Head of caudate nucleus (tissue), 42 donors: ENCODE results near the gene TARBP2.
A peak's percentile ranks its signal among the peaks of the same experiment; 100 is the strongest.

Experiments
- DNase-seq, 42 donors: peaks; one replicate each; pipeline versions ENCODE4 v3.0.0 to v3.0.0-alpha.2; 2020 to 2021; ENCODE audit warnings: mixed read lengths in 7 of 42
- intact Hi-C: fragments of 100-400 bp; cut with DNase I; formaldehyde crosslinking; loops from one replicate; pipeline ENCODE4 v1.15.0; 2022

TARBP2 gene

DNA sequence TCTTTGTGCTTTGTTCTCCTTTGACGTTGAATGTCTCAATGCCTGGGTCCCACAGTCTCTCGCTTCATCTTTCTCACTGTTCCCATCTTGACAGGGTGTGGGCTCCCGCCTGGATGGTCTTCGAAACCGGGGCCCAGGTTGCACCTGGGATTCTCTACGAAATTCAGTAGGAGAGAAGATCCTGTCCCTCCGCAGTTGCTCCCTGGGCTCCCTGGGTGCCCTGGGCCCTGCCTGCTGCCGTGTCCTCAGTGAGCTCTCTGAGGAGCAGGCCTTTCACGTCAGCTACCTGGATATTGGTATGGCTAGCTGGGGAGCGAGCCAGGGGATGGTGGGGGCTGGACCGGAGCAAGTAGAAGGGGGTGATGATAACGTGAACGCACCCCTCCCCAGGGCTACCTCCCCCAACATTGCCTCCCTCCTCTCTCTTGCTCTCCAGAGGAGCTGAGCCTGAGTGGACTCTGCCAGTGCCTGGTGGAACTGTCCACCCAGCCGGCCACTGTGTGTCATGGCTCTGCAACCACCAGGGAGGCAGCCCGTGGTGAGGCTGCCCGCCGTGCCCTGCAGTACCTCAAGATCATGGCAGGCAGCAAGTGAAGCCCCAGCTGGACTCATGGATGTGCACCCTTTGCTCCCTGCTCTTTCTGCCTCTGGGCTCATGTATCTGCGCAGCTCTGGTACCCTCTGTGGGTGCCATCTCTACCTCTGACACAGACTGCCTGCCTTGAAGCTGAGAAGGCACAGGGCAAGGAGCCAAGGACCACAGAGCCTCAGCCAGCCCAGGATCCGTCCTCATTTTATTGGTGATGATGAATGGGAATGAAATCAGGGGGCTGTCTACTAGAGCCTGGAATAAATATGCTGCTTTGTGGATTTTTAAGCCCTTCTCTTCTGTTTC lies 4.7 kb downstream of the TARBP2 start:
- DNase-seq = no peak
- intact Hi-C loops = loop anchor here (10.0 kb wide), 1 partner anchor 151 kb away; no protein-coding TSS in a partner anchor

DNA sequence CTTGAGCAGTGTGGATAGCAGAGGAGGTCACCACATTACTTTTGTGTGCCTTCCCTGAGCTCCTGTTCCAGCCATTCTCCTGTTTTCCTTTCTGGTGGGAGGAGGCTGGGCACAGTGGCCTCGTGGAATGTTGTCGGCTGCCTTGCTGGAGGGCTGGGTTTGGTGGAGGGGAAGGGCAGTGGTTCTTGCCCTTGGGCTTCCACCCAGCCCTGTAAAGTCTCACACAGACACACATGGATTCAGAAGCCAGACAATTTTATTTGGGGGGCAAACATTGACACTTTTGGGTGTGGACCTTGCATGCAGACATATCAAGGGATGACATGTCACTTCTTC lies 5.3 kb downstream of the TARBP2 start:
- intact Hi-C loops = loop anchor here (10.0 kb wide), 1 partner anchor 152 kb away; no protein-coding TSS in a partner anchor
- DNase-seq = no peak

DNA sequence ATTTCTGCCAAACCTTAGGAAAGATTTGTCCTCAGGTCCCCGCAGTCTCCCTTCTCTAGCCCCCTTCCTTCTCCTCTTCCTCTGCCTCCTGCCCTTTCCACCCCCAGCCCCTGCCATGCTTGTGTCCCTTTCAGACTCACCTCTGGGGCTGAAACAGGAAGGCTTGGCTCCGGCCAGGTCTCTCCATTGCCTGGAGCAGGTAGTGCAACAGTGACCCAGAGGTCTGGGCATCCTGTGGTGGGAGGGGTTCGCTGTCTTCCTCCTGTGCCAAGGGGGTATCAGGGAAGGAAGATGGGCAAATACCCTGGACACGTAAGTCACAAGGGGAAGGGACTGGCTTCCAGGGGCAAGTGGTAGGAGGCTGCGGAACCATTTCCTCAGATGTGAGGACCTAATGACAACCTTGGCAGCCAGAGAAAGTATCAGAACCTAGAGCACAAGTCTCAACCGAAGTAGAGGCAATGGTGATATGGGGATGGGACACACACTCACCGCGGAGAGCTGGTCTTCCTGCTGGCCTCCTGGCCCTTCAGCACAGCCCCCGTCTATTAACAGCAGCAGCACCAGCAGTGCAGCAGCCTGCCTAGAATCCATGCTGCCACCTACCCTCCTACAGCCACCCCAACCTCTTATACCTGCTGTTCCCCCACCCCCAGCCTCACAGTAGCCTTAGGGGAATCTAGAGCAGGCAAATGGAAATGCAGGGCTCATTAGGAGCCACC lies 6.0 kb downstream of the TARBP2 start, which contains the start of gene NPFF:
TSS of gene NPFF (minus strand) at position 604 of the 722 bp plus-strand sequence. CDS start at position 594, 10 bp downstream.
- no peak for DNase-seq
- intact Hi-C loops = loop anchor here (10.0 kb wide), 1 partner anchor 152 kb away; no protein-coding TSS in a partner anchor

DNA sequence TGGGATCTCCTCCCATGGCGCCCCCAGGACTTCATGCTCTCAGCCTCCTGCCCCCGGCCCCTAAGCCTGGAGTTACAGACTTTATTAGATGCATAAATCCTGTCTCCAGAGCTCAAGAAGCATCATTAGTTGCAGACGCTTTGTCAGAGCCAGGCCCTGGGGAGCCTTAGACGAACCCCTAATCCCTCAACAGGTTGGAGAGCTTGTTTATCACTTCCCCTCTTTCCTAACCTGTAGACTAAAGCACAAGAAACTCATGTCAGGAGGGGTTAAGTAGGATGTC lies 6.5 kb downstream of the TARBP2 start:
- intact Hi-C loops = loop anchor here (10.0 kb wide), 1 partner anchor 153 kb away; no protein-coding TSS in a partner anchor
- no peak for DNase-seq

DNA sequence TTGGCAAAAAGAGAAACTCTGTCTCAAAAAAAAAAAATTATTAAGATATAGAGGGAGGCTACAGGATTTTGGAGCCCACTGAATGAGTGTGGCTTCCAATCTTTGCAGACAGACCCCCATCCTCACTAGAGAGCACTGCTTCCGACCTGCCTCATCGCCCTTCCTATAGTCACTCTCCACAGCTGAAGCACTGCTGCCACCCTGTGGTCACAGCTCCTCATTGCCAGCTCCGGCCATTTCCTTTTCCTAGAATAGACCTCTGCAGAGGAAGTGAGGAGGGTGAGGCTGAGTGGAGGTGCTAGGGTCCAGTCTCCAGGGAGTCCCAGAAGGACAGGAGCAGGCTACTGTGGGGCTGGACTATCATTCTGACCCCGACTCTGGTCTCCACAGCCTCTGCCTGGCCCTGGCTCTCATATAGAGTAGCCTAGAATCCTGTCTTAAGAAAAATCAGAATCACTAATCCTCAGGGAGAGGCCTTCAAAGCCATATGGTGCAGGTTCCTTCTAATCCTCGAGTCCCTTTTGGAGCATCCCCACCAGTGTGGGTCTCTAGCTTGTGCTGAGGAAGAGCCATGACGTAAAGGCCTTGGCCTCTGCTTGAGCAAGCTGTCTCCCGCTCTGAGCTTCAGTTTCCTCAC lies 7.6 kb downstream of the TARBP2 start:
- DNase-seq = peak; percentile 74 to 95 (median 88)
- intact Hi-C loops = loop anchor here (10.0 kb wide), 1 partner anchor 154 kb away; no protein-coding TSS in a partner anchor

DNA sequence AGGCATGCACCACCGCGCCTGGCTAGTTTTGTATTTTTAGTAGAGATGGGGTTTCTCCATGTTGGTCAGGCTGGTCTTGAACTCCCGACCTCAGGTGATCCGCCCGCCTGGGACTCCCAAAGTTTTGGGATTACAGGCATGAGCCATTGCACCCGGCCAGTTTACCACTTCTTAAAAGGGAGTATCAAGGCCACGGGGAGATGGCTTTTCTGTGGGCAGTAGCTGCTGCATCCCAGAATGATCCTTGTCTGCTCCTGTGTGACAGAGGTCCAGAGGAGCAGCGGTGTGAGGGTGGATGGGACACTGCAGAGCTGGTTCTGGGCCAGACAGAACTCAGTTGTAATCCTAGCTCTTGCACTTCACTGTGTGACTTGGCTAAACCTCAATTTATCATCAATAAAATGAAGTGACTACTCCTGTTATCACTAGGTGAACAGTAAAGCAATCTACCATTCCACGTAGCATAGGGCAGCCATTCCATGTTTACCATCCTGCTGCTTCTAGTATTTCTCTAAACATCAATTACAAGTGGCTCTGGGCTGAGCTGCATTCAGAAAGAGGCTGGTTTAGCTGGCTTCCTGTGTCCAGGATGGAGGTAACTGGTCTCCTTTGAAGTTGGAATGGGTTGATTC lies 9.2 kb downstream of the TARBP2 start:
- DNase-seq = no peak
- intact Hi-C loops = no loop called here

DNA sequence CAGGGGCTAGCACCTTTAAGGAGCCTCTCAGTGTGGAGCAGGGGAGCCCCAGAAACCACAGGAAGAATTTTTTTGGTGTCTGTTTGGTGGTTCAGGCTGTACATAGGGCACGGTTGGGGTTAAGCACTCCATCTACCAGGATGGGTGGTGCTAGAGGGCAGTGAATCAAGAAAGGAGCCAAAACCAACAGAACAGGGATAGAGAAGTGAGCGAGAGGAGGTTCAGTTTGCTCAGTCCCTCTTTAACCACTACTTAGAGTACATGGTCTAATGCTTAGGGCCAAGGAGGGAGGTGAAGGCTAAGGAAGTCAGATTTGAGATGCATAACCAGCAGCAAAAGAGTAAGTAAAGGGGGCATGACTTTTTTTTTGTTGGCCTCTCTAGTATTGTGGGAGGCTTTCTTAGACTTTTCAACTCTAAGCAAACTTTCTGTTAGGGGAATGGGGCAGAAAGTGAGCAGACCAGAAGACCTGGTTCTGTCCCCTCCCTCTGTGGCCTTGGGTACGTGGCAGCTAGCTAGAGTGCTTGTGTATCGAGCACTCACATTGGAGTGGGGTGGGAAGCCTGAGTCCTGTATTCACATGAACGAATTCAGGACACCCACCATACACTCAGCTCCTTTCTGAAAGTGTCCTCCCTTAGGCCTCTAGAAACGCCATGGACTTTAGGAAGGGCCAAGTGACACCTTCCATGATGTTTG lies 12.8 kb downstream of the TARBP2 start:
- no peak for DNase-seq
- intact Hi-C loops = no loop called here

DNA sequence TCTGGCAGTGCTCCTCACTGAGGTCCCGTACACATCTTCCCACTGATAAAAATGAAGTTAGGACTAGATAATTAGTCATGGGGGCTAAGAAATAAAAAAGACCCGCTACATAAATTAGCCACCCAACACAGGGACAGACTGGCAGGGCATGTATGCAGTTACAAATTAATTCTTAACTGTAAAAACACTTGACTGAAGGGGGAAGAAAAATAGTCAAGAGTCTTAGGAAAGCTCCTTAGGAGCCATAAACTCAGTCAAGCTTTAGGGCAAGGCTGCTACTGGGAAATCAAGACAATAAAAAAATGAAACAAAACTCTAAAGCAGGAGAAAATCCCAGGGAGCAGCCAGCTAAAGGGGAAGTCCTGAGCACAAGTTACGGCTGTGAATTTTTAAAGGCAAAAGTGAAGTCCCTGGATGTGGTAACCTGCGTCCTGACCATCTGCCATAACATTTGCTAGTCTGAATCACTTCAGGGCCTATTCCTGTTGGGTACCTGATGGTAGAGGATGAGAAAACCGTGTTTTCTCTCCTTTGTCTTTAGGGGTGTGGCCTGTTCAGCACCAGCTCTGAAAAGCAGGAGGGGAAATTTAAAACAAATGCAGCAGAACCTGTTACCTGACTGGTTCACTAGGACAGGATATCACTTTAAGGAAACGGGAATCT lies 13.7 kb downstream of the TARBP2 start:
- intact Hi-C loops = no loop called here
- DNase-seq = no peak

DNA sequence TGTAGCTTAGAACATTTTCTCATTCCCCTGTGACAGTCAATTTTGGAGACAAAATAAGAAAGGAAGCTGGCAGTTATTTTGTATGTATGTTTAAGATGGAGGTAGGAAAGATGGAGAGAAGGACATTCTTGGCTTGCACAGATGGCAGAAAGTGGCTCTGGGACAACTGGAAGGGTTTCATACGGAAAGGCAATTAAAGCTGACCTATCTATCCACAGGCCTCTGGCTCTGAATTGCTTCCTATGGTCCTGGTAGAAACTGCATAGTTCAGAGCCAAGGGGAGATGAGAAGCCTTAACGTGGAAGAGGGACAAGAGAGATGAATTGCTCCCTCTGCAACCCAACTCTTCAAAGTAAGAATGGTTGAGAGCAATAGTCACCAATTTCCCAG lies 14.2 kb downstream of the TARBP2 start:
- DNase-seq = no peak
- intact Hi-C loops = no loop called here

DNA sequence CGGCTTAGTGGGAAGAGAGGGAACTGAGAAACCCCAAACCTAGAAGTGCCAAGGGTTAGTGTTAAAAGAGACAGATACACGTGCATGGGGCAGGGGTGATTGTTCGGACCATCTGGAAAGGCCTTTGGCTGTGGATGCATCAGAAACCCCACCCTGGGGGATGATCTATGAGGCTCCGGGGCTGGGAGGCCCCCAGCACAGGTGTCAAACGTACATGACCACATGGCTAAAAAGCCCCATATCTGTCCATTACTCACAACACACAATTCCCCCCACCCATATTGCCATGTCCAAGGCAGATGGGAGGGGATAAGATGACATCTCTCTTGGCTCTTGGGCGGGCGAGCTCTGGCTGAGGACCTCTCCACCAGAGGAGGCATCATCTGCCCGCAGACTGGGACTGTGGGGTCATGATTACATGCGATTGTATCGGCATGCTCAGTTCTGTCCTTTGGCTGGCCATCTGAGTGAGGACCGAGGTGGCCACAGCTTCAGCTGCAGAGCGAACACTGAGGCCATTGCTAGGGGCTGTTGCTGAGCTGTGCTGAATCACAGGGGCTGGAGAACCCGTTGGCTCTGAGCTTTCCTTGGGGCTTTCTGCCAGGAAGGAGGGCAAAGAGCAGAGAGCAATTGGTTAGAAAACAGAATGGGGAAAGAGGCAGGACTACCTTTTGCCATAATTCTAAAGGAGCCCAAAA lies 15.8 kb downstream of the TARBP2 start:
- DNase-seq = peak in 11 of 42 donors; percentile 21 to 65 (median 35)
- intact Hi-C loops = no loop called here

DNA sequence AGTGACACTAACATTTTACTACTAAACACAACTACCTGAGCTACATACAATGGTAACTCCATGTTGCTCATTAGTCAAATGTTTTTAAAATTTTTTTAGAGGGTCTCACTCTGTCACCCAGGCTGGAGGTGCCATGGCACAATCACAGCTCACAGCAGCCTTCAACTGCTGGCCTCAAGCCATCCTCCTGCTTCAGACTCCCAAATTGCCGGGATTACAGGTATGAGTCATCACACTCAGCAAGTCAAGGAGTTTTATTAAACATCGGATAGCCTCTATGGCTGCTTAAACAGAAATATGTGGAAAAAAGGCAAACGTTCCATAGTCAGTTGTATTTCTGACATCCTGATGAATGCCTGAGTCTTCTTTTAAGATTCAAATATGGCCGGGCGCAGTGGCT lies 17.3 kb downstream of the TARBP2 start:
- intact Hi-C loops = no loop called here
- DNase-seq = no peak

DNA sequence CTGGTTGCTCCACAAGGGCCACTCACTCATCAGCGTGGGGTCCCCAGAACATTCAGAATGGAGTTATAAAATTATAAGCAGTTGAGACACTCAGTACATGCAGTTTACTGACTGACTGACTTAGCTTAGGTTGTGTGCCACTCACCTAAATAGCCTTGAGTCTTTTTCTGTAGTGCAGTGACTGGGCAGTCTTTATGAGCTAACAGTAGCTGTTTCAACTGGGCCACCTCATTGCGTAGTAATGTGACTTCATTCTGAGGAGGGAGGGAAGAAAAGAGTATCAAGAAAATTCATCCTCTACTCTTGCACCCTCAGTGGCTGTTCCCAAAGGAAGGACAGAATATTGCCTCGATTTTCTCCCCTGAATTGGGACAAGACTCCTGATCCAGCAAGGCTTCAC lies 22.0 kb downstream of the TARBP2 start:
- no peak for DNase-seq
- intact Hi-C loops = no loop called here

DNA sequence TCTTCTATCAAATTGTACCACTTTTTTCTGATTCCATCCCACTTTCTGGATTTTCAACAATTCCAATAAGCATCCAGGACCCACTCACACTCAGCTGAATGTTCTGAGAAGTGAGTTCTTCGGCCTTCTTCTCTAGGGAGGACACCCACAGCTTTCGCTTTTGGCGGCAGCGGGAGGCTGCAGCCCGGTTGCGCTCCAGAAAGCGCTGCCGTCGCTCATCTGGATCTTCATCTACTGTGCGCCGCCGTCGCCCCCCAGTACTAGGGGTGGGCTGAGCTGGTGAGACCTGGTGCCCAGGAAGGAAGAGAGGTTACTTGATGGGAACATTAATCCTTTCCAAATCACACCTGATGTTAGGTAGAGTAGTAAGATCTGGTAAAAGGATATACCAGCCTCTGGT lies 23.4 kb downstream of the TARBP2 start:
- intact Hi-C loops = no loop called here

DNA sequence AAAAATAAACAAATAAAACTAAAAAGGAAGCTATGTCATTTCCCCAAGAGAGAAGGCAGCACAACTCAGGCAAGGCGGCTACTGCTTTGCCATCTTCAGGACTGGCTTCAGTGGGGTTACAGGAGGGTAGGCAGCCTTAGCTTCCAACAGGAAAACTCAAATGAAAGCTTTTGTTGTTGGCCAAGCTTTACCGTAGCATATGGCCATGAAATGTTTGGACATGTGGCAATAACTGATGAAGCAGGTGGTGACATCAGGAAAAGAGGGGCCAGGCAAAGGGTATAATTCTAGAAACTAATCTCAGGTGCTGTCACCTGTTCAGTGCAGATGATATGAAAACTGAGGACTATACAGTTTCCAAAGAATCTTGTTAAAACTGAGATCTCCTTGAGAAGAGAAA lies 29.0 kb downstream of the TARBP2 start:
- no peak for DNase-seq
- intact Hi-C loops = no loop called here

More for the DNA sequence above, 23.4 kb downstream of the TARBP2 start:
- DNase-seq = no peak

DNA sequence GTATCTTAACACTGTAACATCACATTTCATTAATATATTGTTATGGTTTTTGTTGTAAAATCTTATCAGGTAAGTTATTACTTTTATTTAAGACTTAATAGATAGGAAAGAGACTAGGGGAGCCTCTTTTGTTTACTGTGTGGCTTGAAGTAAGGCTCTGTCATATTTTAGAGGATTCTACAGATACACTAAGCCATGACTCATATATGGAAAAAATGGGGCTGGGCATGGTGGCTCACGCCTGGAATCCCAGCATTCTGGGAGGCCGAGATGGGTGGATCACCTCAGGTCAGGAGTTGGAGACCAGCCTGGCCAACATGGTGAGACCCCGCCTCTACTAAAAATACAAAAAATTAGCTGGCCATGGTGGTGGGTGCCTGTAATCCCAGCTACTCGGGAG lies 29.8 kb downstream of the TARBP2 start:
- intact Hi-C loops = no loop called here
- no peak for DNase-seq

DNA sequence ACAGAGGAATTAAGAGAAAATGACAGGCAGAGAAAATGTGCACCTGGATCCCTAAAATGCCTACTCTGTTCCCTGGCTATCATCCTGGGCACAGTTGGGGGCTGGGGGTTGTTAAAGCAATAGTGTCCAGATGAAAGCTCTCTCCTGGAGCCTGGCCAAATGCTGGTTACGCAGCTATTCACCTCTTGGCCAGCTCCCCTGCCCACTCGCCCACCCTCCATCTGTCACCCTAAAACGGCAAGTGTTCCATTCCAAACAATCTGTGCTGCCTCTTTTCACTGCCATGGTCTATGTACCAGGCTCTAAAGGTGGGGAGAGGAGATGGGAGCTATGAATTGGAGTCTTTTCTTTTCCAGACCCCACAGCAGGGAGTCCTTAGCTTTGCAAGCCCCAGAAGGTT lies 30.9 kb downstream of the TARBP2 start:
- DNase-seq = peak in 1 of 42 donors; percentile 43
- intact Hi-C loops = no loop called here

DNA sequence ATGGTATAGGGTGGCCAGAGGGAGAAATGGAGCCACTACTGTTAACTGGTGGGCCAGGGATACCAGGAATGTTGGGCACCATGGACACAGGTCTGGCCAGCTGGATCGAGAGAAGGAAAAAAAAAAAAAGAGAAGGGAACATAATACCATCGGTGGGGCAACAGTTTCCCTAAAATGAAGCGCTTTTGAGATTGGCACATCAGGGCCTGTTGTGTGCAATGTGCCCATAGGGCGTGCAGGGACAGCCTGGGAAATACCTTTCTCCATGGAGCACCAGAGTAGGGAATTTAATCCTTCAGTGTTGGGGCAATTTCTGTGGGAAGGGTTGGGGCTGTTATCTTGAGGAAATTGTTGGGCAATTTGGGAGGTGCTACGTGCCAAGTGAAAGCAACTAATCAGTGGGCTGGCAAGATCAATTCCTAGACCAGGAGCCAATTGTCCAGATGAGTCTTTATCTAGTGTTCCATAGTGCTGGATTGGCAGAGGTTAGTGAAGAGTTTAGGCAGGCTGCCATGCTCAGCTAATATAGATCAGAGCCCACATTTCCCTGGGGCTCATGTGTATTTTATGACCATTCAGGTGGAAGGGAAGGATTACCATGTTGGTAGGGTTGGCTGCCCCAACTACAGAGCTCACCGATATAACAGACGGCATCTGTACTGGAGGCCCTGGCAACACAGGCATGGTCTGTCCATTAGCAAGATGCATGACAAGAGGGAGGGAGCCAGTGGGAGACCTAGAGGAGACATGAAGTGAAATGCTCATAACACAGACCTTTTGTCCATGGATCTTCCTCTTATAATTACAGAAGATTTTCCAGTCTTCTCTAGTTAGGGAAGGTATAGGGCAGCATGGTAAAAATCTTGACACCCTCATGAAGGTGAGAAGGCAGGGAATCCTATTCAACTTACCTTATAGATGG lies 31.7 kb downstream of the TARBP2 start:
- DNase-seq = no peak
- intact Hi-C loops = no loop called here
